GM21515 (cell line): ENCODE data around the gene ZNF687.
A peak's percentile ranks its signal among the peaks of the same experiment; 100 is the strongest.

Source experiments
- ATAC-seq: cut with Tn5 transposase; IDR thresholded peaks from one replicate; pipeline ENCODE4 v1.9.1; 2021; ENCODE audit not compliant: unreplicated experiment

ZNF687 gene

GRCh38 chr1:151311589-151312331 lies 29.7 kb downstream of the ZNF687 start:
- no peak for ATAC-seq

DNA sequence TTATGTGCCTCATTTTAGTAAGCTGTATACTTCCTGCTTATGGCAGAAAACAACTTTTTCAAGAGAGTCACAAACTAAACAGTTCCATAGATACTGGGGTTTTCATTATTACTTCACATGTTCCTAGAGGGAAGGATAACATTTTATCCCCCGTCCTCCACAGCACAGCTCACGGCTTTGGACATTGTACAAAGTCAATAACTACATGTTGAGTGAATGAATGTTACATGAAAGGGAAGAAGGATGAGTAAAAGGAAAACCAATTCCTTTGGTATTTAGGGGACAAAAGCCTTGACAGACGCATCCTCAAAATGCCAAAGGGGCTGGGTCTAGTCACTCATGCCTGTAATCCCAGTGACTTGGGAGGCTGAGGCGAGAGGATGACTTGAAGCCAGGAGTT lies 30.3 kb downstream of the ZNF687 start:
- no peak for ATAC-seq

- no peak for ATAC-seq
Measured at GRCh38 chr1:151312826-151313225, 30.7 kb downstream of the ZNF687 start.

DNA sequence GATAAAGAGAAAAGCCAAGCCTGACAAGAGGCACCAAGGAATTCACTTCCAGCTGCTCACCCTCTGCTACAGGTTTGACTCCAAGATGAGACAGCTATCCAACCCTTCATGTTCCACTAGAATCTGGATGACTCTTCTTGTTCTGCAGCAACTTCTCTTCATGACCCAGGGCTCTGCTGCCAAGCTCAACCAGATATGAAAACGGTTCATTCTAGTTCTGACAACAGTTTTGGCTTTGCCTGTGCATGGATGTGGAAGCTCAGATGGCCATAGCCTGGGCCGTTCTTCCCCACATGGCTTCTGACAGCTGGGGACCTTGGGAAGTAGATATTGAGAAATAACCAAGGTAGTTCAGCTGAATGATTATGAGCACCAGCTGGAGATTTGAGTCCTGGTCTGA lies 31.4 kb downstream of the ZNF687 start:
- ATAC-seq: no peak

DNA sequence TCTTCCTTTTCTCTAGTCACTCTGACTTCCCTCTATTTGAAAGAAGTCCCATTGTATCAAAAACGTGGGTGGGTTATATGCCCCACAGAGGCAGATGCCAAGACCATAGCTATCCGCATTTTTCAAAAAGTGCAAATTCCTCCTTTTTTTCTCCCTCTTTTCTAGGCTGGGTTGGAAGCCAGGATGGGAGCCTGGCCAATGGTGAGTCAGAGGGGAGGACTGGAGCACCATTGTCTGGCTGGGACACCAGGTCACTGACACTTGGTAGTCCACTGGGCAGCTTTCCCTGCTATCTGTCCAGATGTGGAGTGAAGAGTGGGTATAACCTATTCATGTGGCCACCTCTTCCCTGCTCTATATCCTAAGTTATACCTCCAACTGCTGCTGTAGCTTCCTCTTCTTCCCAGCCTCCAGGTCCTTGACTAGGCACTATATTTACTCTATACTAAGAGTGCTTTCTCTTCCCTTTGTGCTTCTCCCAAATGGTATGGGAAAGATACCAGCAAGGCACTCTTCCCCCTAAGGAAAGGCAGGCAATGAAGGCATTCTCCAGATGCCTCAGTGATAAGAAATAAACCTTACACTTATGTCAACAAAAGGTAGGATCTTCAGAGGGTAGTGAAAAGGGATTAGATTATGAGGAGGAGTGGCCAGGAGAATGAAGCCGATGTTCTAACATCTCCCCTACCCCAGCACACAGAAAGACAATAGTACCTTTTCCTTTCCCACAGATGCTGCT lies 32.2 kb downstream of the ZNF687 start:
- ATAC-seq: no peak

DNA sequence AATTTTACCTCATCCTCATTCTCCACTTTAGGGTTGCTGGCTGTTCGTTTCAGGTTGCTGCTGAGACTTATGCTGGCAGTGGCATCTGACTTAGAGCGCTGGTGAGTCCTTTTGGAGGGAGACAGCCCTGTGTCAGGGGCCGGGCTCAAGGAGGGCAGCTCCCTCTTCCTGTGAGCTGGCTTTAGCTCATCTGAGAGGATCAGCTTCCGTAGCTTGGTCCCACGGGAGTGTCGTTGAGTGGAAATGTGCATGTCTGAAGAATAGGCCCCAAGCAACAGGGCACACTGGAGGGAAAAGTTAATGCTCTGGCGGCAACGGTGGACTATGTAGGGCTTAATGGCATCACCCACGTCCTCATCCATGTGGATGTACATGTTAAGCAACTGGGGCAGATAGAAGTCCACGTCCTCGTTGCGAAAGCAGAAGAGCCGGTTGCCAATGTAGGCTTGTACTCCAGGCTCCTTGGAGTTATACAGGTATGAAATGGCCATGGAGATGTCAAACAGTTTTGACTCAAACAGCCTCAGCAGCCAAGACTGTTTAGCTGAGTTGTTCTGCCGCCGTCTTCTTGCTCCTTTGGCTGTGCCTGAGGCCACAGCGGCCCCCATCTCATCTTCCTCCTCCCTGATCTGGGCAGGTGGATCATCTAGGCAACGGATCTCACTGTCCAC lies 33.6 kb downstream of the ZNF687 start:
- ATAC-seq: no peak

DNA sequence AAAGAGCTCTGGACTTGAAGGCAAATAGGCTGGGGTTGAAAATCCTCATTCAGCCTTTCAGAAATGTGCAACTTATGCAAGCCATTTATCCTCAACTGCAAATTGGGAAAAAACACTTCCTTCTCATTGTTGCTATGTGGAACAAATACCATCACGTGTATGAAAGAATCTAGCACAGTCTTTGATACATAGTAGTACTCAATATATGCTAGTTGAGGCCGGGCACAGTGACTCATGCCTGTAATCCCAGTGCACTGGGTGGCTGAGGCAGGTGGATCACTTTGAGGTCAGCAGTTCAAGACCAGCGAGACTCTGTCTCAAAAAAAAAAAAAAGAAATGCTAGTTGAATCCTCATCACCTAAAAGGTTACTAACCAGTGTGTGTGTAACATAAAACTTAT lies 36.9 kb downstream of the ZNF687 start:
- ATAC-seq: no peak

DNA sequence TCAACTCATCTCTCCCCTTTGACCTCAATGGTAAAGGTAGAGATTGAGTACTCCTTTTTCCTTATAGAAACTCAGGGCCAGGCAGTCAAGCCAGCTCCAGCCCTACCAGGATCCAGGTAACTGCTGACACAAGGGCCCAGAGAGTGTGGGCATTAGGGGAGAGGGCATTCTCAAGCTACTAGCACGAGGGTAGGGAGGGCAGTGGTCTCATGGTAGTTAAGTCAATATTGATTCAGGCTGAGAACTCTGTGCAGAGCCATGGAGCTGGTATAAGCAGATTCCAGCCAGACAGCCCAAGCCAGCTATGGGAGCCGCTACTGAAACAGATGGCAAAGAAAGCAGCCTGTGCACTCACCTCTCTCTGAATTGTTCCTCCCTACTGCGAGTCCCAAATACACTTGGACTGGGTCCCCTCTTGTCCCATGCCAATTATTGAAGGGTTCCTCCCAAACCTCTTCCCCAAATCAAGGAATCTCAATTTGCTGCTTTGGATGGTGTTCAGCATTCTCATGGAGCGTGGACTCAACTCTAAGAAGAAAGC lies 42.4 kb downstream of the ZNF687 start:
- ATAC-seq: no peak

- ATAC-seq: no peak
Measured at GRCh38 chr1:151325231-151325630, 43.1 kb downstream of the ZNF687 start.

DNA sequence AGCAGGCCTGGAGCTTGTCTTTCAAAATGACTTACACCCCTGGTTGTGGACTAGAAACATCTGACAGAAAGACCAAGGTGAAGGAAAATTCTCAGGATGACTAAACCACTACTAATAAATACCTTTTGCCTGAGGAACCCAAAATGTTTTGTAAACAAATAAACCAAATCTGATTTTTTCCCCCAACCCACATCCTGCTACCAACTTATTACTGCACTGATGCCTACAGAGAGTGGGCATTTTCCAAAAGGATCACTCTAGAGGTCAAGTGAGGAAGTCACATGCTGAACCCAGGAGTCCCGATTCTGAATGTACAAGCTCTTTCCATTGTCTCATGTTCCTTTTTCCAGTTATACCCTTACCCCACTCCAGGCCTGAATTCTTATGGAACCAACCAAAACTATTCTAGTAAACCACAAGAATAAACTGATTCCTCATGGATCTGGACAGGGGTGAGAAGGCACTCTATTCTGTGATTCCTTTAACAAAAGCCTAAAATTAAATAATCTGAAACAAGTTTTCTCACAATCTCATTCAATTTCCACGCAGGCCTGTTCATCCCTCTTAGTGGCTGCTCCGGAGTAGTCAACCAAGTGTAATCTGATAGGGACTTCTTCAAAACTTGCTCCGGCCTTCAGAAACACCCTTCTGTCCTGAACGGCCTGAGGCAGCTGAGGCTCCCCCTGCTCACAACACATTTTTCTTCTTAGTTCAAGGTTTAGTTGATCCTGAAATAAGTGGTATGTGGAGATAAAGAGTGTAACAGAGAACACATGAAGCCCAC lies 43.7 kb downstream of the ZNF687 start:
- no peak for ATAC-seq

- peak; percentile 45 for ATAC-seq
Measured at GRCh38 chr1:151326619-151327222, 44.6 kb downstream of the ZNF687 start.

DNA sequence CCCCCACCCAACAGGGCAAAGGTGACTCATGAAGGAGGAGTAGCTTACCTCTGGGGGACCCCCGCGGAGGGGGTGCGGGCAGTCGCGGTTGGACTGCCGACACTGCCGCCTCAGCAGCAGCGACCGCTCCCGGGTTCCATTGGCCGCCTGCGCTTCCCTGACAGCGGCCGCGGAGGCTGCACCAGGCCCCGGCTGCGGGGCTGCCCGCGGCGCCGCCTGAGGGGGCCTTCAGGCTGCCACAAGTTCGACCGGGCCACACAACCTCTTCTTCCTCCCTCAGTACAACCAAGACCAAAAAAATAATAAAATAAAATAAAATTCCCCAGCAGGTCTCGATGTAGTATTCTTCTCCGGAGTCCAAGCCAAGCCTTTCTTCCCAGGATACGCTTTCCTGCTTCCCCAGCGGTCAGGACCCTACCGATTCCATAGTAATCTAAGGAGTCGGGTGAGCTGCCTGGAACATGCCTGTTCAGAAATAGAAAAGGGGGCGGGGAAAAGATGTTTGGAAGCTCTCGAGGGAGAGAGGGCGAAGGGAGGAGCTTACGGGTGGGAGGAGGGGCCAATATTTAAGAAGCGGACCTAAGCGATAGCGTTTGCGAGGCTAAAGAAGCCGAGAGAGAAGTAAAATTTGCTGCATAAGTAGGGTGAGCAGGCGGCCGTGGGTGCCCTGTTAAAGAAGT lies 45.3 kb downstream of the ZNF687 start, which contains the start of gene PI4KB:
PI4KB (minus strand) TSS at position 194 of the 680 bp plus-strand sequence. CDS start 10,935 bp downstream, outside the sequence.
- peak; percentile 74 for ATAC-seq

DNA sequence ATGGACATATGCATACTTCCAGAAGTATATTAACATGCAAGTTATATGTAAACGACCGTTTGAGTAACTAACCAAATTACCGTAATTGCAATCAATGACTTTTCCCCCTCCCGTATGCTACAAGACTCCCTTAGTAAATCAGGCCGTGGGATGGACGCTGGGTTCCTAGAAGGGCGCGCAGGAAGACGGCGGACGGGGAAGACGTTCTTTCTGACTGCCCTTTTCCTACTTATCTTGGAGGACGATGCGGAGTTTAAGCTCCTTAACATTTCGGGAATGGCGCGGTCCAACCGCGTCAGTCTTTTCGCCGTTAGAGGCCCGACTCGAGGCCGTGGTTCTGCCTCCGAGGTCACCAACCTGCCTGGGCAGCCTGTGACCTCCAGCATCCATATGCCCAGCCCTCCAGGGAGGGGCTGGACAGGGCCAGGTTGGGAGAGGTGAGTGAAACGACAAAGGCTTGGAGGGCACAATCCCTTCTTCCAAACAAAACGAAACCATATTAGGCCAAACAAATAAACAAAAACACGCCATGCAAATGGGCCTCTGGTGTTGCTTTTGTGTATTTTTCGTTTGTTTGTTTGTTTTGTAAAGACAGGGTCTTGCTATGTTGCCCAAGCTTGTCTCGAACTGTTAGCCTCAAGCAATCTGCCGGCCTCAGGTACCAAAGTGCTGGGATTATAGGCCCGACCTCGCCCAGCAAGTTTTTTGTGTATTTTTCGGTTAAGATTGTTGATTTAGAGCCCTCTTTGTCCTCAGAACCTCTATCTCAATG lies 46.0 kb downstream of the ZNF687 start:
- no peak for ATAC-seq

- ATAC-seq: no peak
Measured at GRCh38 chr1:151334822-151335221, 52.7 kb downstream of the ZNF687 start.

- no peak for ATAC-seq
Measured at GRCh38 chr1:151336556-151336955, 54.5 kb downstream of the ZNF687 start.

GRCh38 chr1:151340870-151341754 lies 59.0 kb downstream of the ZNF687 start:
- ATAC-seq: no peak
